Epidermal melanocyte (primary cell): ENCODE measurements around the gene BTN3A1.
"Not testable (repeated sequence)": the region's sequence is repeated elsewhere in the genome, so short reads cannot be mapped to it uniquely, and the experiment has no call there.

Source experiments
- DNase-seq: peaks from one replicate; pipeline ENCODE4 v3.0.0; 2011; ENCODE audit warnings: low spot score; ENCODE audit not compliant: insufficient read length

The BTN3A1 gene

GRCh38 chr6:26401987-26402658 is at the start of gene BTN3A1:
Gene BTN3A1, plus strand, starts transcription at chr6:26402275. Its CDS starts 3,289 bp downstream, at chr6:26405564.
- DNase-seq = peak; percentile 58

- no peak for DNase-seq
Observed at GRCh38 chr6:26352315-26352714, 49.8 kb upstream of the BTN3A1 start.

GRCh38 chr6:26354162-26354561 is 47.9 kb upstream of the BTN3A1 start:
- no peak for DNase-seq

GRCh38 chr6:26355366-26355765 is 46.7 kb upstream of the BTN3A1 start:
- DNase-seq = no peak

- DNase-seq = not testable (repeated sequence)
Observed at GRCh38 chr6:26357543-26357942, 44.5 kb upstream of the BTN3A1 start.

GRCh38 chr6:26358511-26358981 is 43.5 kb upstream of the BTN3A1 start:
- peak; percentile 38 for DNase-seq

- no peak for DNase-seq
Observed at GRCh38 chr6:26359765-26360164, 42.3 kb upstream of the BTN3A1 start.

- no peak for DNase-seq
Observed at GRCh38 chr6:26360451-26361416, 41.3 kb upstream of the BTN3A1 start.

- DNase-seq = no peak
Observed at GRCh38 chr6:26361544-26361943, 40.5 kb upstream of the BTN3A1 start.

- no peak for DNase-seq
Observed at GRCh38 chr6:26362093-26362835, 39.8 kb upstream of the BTN3A1 start.

GRCh38 chr6:26362836-26363220 is 39.2 kb upstream of the BTN3A1 start:
- no peak for DNase-seq

GRCh38 chr6:26363882-26364701 is 38.0 kb upstream of the BTN3A1 start:
- DNase-seq = peak; percentile 18

- no peak for DNase-seq
Observed at GRCh38 chr6:26365633-26365995, 36.5 kb upstream of the BTN3A1 start.

- DNase-seq = no peak
Observed at GRCh38 chr6:26366504-26366903, 35.6 kb upstream of the BTN3A1 start.

GRCh38 chr6:26367114-26367513 is 35.0 kb upstream of the BTN3A1 start:
- DNase-seq = no peak

GRCh38 chr6:26371813-26372212 is 30.3 kb upstream of the BTN3A1 start:
- DNase-seq = not testable (repeated sequence)

GRCh38 chr6:26372308-26373144 is 29.5 kb upstream of the BTN3A1 start:
- no peak for DNase-seq

GRCh38 chr6:26375270-26375669 is 26.8 kb upstream of the BTN3A1 start:
- DNase-seq = no peak

- DNase-seq = no peak
Observed at GRCh38 chr6:26377719-26378118, 24.4 kb upstream of the BTN3A1 start.

GRCh38 chr6:26378143-26378542 is 23.9 kb upstream of the BTN3A1 start:
- DNase-seq = not testable (repeated sequence)
